Activated CD4-positive, CD25-positive, alpha-beta regulatory T cell treated with anti-CD3 and anti-CD28 coated beads, Interleukin-2, amount 50 U/mL, for 72 hours (primary cell): ENCODE results near the gene TTLL9.

ENCODE experiments used
- DNase-seq: peaks from one replicate; pipeline ENCODE4 v3.0.0; 2021

TTLL9 gene

DNA sequence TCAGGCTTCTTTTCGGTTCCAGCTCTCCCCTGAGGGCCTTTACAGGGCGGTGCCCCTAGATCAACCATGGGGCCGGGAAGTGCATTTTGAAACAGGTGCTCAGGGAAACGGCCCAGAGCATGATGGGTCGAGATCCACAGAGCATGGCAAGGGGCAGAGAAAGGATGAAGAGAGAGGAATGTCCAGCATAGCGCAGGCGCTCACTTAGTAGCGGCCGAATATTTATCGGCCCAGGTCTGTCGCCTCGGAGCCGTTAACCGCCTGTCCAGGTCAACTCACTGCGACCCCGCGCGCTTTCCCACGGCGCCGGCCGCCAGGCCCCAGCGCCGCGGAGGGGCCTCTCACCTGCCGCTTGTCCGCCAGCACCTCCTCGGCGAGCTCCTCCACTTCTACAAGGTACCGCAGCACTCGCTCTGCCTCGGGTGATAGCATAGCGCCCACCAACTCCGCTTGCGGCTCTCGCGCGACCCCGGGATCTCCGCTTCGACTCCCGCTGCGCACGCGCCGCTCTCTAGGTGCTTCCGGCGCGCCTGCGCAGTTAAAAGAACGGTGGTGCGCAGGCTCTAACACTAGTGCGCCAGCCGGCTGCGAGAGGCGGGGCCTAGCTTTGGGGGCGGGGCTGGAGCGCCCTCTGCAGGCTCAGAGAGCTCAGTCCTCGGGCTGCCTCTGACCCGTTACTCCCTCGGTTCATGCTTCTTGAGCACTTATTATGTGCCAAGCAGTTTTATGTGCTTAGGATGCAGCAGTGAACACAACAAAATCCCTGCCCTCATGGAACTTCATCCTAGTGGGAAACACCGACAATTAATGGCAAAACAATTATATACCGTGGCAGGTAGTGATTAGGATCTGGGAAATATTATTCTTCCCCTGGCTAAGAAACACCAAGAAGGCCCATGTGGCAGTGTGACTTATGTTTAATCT, 81.4 kb downstream of the TTLL9 start, which contains the start of gene PDRG1:
Gene PDRG1, minus strand, starts transcription at position 517 of the 924 bp plus-strand sequence. Its CDS starts 85 bp downstream, at position 432.
- DNase-seq: peak; percentile 99

DNA sequence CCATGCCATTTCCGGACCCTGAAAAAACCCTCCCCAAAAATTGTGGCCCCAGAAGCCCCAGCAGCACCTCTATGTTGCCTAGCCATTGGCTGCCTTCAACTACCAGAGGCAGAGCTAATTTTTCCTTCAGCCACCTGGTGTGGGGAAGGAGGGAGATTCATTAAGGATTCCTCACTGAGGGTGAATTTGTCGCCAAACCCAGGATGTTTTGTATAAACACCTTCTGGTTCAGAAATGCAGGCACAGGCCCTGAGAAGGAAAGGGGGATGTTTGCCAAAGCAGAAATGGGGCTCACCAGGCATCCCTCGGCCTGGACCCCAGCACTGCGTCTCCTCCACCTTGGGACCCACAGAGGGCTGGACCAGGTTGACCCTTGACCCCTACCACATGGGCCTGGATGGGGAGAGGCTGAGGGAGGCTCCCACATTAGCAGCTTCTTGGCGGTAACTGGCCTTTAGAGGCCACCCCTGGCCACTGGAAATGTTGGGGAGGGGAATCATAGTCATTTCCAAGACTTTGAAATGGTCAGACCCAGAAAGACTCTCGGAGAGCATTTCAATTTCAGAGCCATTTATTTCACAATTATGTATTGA, 83.2 kb downstream of the TTLL9 start:
- DNase-seq: no peak

- DNase-seq: no peak
These were observed 84.1 kb downstream of the TTLL9 start for GRCh38 chr20:31954500-31954899.

DNA sequence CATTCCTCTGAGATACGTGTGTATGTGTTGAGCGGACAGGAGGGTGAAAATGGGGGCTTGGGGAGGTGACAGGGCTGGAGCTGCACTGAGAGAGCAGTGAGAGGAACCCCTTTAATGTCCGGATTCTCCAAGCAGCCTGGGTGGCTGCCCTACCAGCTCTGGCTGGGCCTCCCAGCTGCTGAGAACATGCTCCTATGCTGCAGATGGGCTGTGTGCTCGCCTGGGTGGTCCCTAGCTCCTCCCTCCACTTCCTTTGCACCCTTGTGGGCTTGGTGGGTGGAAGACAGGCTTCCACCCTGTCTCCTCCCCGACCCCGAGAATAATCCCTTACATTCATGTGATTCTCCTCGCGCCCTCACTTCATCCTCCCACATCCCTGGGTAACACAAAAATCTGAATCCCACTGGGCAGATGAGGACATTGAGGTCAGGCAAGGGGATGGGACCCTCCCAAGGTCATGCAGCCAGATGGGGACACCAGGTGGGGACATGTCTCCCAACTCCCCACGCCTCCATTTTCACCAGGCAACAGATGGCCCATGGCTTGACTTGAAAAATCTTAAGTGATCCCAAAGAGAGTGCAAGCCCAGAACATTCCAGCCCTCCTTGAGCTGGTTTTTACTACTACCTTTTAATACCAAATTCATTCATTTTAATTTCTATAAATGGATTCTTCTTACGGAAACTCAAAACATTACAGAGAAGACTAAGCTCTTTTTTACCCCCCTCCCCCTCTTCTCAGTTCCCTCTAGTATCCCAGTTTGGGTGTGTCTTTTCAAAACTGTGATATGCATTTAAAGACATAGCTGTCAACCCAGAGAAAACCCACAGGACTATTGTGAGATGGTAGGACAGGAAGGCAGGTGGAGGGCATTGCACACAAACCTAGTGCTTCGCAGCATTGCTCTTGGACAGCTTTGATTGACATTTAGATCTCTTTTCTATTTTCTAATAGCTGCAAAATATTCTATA, 86.4 kb downstream of the TTLL9 start:
- DNase-seq: no peak

GRCh38 chr20:31962761-31963160, 92.3 kb downstream of the TTLL9 start:
- no peak for DNase-seq

- no peak for DNase-seq
These were observed 93.5 kb downstream of the TTLL9 start for GRCh38 chr20:31963889-31964288.

- DNase-seq: no peak
These were observed 96.7 kb downstream of the TTLL9 start for GRCh38 chr20:31966991-31967655.

- peak; percentile 43 for DNase-seq
These were observed 97.4 kb downstream of the TTLL9 start, which contains the start of gene XKR7 for GRCh38 chr20:31967830-31968249. XKR7 (plus strand) TSS chr20:31968151; CDS start chr20:31968176, 25 bp downstream.

DNA sequence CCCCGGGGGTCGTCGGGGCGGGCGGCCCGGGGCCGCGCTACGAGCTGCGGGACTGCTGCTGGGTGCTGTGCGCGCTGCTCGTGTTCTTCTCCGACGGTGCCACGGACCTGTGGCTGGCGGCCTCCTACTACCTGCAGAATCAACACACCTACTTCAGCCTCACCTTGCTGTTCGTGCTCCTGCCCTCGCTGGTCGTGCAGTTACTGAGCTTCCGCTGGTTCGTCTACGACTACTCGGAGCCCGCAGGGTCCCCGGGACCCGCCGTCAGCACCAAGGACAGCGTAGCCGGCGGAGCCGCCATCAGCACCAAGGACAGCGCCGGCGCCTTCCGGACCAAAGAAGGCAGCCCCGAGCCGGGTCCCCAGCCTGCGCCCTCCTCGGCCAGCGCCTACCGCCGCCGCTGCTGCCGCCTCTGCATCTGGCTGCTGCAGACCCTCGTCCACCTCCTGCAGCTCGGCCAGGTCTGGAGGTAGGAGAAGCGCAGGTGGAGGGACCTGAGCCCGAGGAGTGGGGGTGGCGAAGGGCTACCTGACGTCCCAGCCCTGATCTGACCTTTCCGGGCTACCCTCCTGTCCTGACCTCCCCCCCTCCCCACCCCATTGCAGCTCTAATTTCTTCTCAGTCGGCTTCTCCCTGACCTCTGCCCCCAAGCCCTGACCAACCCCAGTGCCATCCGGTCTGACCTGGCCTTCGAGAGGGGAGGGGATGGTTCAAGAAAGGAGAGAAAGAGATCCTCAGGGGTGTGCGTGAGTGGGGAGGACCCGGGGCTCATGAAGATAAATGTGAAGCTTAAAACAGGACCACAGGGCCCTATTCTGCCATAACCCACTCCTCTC, 98.1 kb downstream of the TTLL9 start:
- peak; percentile 86 for DNase-seq

- DNase-seq: no peak
These were observed 99.6 kb downstream of the TTLL9 start for GRCh38 chr20:31969991-31970390.

GRCh38 chr20:31972471-31973021, 102.1 kb downstream of the TTLL9 start:
- no peak for DNase-seq

DNA sequence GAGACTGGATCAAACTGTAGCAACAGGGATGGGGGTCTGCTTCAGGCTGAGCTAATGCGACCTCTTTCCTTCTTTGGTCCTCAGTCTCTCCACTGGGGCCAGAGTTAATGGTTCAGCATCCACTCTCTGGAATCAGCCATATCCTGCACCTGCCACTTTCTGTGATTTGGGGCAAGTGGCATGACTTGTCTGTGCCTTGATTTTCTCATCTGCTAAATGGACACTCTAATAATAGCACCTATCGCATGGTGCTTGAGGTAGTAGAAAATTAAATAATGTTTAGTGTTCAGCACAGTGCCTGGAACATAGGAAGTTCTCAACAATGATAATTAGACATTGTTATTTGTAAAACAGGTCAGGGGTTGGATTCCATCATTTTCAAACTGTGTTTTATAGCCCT, 103.9 kb downstream of the TTLL9 start:
- no peak for DNase-seq

DNA sequence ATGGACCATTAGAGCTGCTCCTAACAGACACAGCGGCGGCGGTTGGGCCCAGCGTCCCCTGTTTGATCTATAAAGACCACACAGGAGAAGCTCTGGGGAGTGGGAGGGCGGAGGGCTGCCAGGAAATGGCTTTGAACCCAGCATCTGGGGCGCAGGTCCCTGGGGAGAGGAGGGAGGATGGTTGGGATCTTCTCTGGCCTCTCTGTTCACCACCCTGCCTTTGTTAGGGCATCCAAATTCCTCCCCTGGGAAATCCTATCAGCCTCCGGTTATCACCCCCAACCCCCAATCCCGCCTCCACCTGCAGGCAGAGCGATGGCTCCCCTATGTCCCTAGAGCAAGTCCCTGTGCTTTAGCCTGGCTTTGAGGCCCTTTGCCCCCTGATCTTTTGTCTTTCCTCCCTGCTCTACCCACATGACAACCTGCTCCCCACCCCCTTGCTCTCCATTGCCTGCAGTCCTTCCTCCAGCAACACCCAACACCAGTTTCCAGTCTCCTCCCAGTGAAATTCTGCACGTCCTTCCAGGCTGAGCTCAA, 104.6 kb downstream of the TTLL9 start:
- no peak for DNase-seq

DNA sequence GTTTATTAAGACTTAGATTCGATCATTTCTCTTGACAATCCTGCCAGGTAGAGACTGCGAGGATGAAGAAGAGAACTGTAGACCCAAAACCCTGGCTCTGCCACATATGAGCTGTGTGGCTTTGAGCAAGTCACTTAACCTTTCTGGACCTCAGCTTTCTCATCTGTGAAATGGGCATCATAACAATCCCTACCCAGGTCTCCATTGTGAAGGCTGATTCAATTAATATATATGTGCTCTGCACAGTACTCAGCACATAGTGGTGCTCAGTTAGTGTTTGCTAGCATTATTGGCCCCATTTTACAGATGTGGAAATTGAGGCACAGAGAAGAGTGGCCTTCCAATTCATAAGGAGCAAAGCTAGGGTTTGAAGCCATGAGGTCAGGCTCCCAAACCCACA, 105.4 kb downstream of the TTLL9 start:
- no peak for DNase-seq

GRCh38 chr20:31977080-31977479, 106.6 kb downstream of the TTLL9 start:
- DNase-seq: no peak

- DNase-seq: no peak
These were observed 109.4 kb downstream of the TTLL9 start for GRCh38 chr20:31979713-31980426.

- no peak for DNase-seq
These were observed 111.3 kb downstream of the TTLL9 start for GRCh38 chr20:31981784-31982183.

DNA sequence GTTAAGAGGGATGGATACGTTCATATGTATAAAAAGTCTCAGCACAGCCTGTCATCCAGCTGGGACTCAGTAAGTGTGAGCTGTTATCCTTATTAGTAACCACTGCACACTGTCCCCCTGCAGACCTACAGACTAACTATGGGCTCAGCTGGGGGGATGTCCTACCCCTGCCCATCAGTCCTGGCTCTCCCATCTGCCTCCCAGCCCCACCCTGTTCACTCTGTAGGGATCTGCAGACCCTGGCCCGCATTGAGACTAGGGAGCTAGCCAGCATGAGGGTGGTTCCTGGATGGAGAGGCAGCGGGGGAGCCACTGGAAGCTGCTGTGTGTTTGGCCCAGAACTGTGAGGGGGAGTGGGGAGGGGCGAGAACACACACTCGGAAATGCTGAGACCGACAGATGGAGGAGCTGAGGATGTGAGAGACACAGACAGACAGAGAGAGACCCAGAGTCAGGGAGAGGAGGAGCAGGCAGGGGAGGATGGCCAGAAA, 114.6 kb downstream of the TTLL9 start:
- DNase-seq: no peak

- no peak for DNase-seq
These were observed 117.3 kb downstream of the TTLL9 start for GRCh38 chr20:31987744-31988143.
